ENCODE results near the gene CRISPLD2.
"Not testable (repeated sequence)": the region's sequence is repeated elsewhere in the genome, so short reads cannot be mapped to it uniquely, and the experiment has no call there.

The CRISPLD2 gene

GRCh38 chr16:84823926-84824325, 4.1 kb downstream of the CRISPLD2 start:
- DNase-seq: no peak

- DNase-seq: no peak
Measured at GRCh38 chr16:84825896-84826557, 6.2 kb downstream of the CRISPLD2 start.

- DNase-seq: no peak
Measured at GRCh38 chr16:84826558-84826941, 6.8 kb downstream of the CRISPLD2 start.

- no peak for DNase-seq
Measured at GRCh38 chr16:84827131-84827574, 7.4 kb downstream of the CRISPLD2 start.

- no peak for DNase-seq
Measured at GRCh38 chr16:84827897-84828296, 8.1 kb downstream of the CRISPLD2 start.

GRCh38 chr16:84828322-84828721, 8.5 kb downstream of the CRISPLD2 start:
- no peak for DNase-seq

GRCh38 chr16:84829168-84829965, 9.6 kb downstream of the CRISPLD2 start:
- no peak for DNase-seq

- no peak for DNase-seq
Measured at GRCh38 chr16:84830765-84831384, 11.1 kb downstream of the CRISPLD2 start.

GRCh38 chr16:84831728-84832127, 11.9 kb downstream of the CRISPLD2 start:
- DNase-seq: not testable (repeated sequence)

- DNase-seq: no peak
Measured at GRCh38 chr16:84832488-84833143, 12.8 kb downstream of the CRISPLD2 start.

- DNase-seq: no peak
Measured at GRCh38 chr16:84833144-84833500, 13.3 kb downstream of the CRISPLD2 start.

GRCh38 chr16:84833542-84834402, 14.0 kb downstream of the CRISPLD2 start:
- DNase-seq: no peak

- no peak for DNase-seq
Measured at GRCh38 chr16:84834403-84834772, 14.6 kb downstream of the CRISPLD2 start.

GRCh38 chr16:84836234-84836647, 16.5 kb downstream of the CRISPLD2 start:
- DNase-seq: no peak

GRCh38 chr16:84836967-84837366, 17.2 kb downstream of the CRISPLD2 start:
- no peak for DNase-seq

GRCh38 chr16:84838383-84838948, 18.7 kb downstream of the CRISPLD2 start:
- no peak for DNase-seq

GRCh38 chr16:84839054-84839453, 19.3 kb downstream of the CRISPLD2 start:
- DNase-seq: no peak

GRCh38 chr16:84839956-84840355, 20.2 kb downstream of the CRISPLD2 start:
- DNase-seq: no peak

GRCh38 chr16:84840687-84841627, 21.2 kb downstream of the CRISPLD2 start:
- DNase-seq: no peak

- DNase-seq: no peak
Measured at GRCh38 chr16:84841787-84842300, 22.1 kb downstream of the CRISPLD2 start.

Measured in CD4-positive, alpha-beta T cell treated with Interleukin-17A for 1 hour (primary cell).